ENCODE results near the gene LRP10.
"Not testable (repeated sequence)": the region's sequence is repeated elsewhere in the genome, so short reads cannot be mapped to it uniquely, and the experiment has no call there.

The LRP10 gene

DNA sequence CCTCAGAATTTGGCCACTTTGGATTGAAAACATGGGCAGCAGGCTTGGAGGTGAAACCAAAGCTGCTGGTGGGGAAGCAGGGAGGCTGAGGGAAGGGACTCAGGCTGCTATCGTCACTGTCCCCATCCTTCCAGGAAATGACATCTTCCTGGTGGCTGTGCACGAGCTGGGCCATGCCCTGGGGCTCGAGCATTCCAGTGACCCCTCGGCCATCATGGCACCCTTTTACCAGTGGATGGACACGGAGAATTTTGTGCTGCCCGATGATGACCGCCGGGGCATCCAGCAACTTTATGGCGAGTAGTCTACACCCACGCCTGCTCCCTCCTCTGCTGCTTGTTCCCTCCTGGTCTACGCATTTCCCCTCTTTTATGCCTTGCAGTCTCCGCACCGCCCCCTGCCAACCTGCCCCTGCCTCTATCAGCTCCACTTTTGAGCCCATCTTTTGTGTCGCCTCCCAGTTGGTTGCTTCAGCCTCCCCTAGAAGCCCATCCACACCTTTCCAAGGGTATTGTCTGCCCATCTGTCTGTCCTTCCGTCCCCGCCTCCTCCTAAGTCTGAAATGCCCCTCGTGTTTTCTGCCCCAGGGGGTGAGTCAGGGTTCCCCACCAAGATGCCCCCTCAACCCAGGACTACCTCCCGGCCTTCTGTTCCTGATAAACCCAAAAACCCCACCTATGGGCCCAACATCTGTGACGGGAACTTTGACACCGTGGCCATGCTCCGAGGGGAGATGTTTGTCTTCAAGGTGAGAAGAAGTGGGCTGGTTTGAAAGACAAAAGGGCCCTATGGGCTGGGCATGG, 28.2 kb upstream of the LRP10 start:
- in situ Hi-C loops (cut with MboI; ENCODE audit: low sequenced_read_pairs) = loop anchor here (10.0 kb wide), 1 partner anchor 279 kb away; no protein-coding TSS in a partner anchor

DNA sequence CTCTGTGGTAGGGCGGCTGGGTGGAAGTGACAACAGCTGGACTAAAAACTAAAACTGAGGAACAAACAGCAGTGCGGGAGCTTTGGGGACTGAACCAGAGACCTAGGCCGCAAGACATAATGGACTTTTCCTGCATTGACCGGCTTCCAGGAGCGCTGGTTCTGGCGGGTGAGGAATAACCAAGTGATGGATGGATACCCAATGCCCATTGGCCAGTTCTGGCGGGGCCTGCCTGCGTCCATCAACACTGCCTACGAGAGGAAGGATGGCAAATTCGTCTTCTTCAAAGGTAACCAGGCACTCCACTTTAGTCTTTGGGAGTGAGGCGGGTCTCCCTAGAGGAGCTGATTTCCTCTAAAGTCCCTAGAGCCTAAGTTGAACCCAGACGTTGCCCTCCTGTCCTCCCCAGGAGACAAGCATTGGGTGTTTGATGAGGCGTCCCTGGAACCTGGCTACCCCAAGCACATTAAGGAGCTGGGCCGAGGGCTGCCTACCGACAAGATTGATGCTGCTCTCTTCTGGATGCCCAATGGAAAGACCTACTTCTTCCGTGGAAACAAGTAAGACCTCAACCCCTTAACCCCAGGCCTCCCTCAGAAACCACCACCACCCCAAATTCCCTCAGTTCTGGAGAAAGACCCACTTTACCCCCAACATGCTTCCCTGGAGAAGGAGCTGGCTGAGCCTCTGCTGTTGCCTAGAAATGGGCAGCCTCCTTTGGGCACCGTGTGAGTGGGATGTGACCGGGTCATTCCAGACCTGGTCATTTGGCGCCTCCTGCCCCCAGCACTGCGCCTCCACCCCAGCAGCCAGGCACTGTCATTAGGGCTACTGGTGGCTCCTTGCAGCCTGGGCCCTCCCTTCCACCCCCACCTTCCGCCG, 27.1 kb upstream of the LRP10 start:
- in situ Hi-C loops (cut with MboI; ENCODE audit: low sequenced_read_pairs) = loop anchor here (10.0 kb wide), 1 partner anchor 280 kb away; no protein-coding TSS in a partner anchor

DNA sequence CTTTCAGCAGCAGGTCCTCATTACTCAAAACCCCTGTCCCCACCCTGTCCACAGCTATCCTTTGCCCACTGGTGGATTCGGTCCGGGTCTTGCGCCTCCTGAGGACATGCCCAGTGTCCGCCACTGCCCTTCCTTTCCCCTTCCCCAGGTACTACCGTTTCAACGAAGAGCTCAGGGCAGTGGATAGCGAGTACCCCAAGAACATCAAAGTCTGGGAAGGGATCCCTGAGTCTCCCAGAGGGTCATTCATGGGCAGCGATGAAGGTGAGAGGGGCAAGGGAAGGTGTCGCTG, 26.5 kb upstream of the LRP10 start:
- in situ Hi-C loops (cut with MboI; ENCODE audit: low sequenced_read_pairs) = loop anchor here (10.0 kb wide), 1 partner anchor 280 kb away; no protein-coding TSS in a partner anchor

DNA sequence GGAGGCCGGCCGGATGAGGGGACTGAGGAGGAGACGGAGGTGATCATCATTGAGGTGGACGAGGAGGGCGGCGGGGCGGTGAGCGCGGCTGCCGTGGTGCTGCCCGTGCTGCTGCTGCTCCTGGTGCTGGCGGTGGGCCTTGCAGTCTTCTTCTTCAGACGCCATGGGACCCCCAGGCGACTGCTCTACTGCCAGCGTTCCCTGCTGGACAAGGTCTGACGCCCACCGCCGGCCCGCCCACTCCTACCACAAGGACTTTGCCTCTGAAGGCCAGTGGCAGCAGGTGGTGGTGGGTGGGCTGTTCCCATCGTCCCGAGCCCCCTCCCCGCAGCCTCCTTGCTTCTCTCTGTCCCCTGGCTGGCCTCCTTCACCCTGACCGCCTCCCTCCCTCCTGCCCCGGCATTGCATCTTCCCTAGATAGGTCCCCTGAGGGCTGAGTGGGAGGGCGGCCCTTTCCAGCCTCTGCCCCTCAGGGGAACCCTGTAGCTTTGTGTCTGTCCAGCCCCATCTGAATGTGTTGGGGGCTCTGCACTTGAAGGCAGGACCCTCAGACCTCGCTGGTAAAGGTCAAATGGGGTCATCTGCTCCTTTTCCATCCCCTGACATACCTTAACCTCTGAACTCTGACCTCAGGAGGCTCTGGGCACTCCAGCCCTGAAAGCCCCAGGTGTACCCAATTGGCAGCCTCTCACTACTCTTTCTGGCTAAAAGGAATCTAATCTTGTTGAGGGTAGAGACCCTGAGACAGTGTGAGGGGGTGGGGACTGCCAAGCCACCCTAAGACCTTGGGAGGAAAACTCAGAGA, 25.5 kb upstream of the LRP10 start:
- in situ Hi-C loops (cut with MboI; ENCODE audit: low sequenced_read_pairs) = loop anchor here (10.0 kb wide), 1 partner anchor 281 kb away; no protein-coding TSS in a partner anchor

DNA sequence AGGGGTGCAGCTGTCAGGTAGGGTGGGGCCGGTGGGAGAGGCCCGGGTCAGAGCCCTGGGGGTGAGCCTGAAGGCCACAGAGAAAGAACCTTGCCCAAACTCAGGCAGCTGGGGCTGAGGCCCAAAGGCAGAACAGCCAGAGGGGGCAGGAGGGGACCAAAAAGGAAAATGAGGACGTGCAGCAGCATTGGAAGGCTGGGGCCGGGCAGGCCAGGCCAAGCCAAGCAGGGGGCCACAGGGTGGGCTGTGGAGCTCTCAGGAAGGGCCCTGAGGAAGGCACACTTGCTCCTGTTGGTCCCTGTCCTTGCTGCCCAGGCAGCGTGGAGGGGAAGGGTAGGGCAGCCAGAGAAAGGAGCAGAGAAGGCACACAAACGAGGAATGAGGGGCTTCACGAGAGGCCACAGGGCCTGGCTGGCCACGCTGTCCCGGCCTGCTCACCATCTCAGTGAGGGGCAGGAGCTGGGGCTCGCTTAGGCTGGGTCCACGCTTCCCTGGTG, 24.7 kb upstream of the LRP10 start:
- in situ Hi-C loops (cut with MboI; ENCODE audit: low sequenced_read_pairs) = loop anchor here (10.0 kb wide), 1 partner anchor 282 kb away; no protein-coding TSS in a partner anchor

DNA sequence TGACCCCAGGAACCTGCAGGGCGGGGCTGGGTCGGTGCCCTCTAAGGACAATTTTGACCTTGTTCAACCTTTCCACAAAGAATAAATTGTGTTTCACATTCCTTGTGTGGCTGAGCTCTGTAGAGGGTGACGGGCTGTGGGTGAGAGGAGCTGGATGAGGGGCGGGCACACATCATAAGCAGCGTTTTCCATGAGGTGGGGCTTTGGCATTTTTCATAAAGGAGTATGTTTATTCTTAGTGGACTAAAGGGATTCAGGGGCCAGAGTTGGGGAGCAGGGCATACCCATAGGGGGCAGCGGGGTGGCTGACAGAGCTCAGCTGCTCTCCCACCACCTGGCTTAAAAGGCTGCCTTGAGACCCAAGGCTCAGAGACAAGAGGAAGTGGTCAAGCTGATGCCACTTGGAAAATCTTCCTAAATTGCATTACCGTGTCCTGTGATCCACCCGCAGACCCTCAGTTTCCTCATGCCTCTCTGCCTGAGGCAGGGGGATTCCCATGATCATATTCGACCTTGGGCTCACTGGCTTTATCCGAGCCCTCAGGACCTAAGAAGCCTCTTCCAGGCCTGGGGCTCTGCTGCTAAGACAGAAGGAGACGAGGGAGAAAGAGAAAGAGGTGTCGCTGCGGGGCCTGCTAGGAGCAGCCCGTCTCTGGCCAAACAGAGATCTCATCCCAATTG, 23.7 kb upstream of the LRP10 start:
- in situ Hi-C loops (cut with MboI; ENCODE audit: low sequenced_read_pairs) = loop anchor here (10.0 kb wide), 1 partner anchor 283 kb away; no protein-coding TSS in a partner anchor

DNA sequence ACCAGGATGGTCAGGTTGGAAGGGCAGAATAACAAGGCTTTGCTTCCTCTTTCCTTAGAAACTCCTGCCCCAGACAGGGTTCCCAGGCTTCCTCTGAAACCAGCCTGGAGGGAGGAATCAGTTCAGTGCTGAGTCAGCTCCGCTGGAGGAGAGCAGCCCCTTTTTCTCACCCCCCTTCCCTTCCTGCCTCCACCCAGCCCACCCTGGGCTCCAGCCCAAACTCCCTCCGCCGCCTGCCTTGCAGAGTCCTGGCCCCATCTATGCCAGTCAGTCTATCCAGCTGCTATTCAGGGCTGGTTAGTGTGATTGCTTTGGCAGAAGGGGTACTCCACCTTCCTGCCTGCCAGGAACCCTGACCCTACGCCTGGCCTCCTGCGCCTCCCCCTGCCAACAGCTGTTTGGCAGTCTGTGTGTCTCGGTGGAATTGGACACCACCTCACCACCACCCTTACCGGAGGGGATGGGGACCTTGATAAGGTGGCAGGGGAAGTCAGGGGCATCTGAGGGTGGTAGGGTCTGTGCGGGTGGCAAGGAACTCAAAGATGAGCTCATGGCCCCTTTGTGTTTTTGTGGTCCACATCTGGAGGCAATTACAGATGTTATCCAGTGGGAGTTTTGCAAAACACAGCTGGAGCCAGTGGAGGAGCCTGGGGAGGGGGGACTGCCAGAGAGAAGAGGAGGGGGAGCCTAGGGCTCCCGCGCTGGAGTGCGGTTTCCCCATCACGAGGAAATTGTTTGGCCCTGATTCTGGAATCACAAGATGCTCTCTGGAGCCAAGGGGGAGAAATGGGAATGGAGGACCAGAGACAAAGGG, 23.0 kb upstream of the LRP10 start:
- in situ Hi-C loops (cut with MboI; ENCODE audit: low sequenced_read_pairs) = loop anchor here (10.0 kb wide), 1 partner anchor 284 kb away; no protein-coding TSS in a partner anchor

DNA sequence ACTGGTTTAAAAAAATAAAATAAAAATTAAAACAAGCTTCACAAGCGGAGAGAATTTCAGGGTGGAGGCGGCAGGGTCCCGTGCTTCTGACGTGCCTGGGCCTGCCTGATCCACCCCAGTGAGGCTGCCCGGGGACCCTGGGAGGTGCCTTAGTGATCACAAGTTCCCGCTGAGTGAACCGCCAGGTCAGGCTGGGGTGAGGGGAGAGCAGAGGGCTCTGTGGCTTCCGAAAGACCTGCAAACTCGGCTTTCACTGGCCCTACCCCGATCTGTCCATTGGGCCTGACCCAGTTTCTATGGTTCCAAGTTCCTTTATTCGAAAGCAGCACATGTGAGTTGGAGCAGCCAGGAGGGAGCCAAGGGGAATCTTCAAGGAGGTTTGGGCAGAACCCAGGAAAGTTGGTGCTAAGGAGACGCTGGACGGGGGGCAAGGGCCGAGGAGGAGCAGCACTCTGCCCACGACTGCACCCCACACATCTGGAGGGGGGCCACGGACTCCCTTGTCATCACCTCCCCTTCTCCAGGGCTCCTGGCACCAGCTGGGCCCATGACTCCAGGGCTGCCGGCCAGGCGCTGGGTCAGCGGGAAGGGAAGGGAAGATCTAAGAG, 22.2 kb upstream of the LRP10 start:
- in situ Hi-C loops (cut with MboI; ENCODE audit: low sequenced_read_pairs) = loop anchor here (10.0 kb wide), 1 partner anchor 285 kb away; no protein-coding TSS in a partner anchor

DNA sequence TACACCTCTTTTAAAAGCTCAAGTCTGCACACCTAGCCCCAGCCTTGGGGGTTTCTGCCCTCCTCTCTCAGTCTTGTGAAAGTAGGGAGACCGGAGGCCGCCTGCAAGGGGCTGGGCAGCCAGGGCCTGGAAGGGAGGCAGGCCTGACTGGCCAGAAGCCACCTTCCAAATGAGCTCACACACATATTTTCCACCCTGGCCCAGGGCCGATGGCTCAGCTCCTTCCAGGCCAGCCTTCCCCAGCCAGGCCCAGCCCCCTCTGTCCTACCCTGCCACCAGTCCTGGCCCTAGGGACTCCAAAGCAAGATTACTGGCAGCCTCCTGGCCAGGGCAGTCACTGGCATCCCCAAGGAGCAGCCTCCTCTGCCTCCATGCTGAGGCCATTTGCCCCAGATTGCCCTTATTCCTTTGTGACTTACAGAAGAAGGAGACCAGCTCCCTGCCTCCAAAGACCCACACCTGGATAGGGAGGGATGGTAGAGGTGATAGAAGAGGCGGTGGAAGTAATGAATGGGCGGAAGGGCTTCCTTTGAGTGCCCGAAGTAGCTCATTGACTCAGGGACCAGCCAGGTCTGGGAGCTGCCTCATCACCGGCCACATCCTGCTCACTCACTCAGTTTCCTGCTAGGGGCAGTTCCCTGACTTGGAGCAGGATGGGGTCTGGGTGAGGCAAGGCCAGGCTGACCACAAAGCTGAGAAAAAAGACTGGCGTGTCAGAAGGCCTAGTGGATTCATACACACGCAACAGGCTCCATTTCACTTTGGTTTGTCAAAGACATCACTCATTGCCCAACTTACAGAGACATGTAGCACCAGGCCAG, 20.4 kb upstream of the LRP10 start:
- in situ Hi-C loops (cut with MboI; ENCODE audit: low sequenced_read_pairs) = loop anchor here (10.0 kb wide), 1 partner anchor 76 kb away; no protein-coding TSS in a partner anchor

DNA sequence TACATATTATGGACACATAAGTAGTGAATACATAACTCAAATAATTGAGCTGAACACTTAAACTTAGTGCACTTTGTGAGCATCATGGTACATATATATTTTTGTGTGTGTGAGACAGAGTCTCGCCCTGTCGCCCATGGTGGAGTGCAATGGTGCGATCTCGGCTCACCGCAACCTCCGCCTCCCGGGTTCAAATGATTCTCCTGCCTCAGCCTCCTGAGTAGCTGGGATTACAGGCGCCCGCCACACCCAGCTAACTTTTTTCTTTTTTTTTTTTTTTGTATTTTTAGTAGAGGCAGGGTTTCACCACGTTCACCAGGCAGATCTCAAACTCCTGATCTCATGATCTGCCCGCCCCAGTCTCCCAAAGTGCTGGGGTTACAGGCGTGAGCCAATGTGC, 19.4 kb upstream of the LRP10 start:
- in situ Hi-C loops (cut with MboI; ENCODE audit: low sequenced_read_pairs) = loop anchor here (10.0 kb wide), 1 partner anchor 77 kb away; no protein-coding TSS in a partner anchor

DNA sequence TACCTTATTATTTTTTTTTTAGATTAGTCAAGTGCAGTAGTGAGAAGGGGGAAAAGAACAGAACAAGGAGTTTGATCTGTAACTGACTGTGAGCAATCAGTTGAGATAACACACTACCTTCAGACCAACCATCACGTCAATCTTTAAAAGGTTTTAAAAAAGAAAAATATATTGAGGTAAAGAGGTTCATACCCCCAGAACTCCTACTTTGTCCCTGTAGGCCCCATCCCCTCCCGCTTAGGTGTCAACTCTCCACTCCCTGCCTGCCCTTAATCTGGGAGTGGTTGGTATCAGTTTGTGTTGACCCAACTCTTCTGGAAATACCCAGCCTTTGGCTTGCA, 19.0 kb upstream of the LRP10 start:
- in situ Hi-C loops (cut with MboI; ENCODE audit: low sequenced_read_pairs) = loop anchor here (10.0 kb wide), 1 partner anchor 78 kb away; no protein-coding TSS in a partner anchor

DNA sequence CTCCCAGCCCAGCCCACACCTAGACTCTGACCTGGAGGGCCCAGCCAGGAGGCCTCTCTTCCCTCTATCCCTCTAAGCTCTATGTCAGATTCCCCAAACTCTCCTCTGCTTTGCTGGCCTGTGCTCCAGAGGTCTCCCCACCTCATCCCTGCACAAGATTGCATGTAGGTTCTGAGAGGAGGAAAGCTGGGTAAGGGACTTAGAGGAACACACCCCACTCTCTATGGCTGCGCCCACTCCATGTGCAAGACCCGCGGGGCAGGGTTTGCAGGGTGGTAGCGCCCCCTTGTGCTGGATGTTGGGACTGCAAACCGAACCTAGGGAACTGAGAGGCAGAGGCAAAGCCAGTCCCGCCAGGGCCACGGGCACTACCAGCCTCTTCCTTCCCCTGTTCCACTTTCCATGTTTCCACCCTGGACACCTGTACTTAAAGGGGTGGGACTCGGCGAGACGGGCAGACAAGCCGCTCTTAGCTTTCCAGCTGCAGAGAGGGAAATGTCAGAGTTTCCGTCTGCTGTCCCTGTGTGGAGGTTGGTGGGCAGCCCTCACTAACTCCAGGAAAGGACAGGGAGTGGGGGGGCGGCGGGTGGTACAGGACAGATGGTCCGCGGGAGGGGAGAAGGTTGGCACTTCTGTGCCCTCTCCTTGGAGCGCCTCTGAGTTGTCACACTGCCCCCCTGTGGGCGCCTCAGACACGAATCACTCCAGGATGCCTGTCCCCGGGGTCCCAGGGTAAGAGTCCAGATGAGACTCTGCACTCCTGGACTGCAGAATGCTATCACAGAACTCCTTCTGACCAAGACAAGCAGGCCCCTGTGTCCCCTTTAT, 18.4 kb upstream of the LRP10 start:
- in situ Hi-C loops (cut with MboI; ENCODE audit: low sequenced_read_pairs) = loop anchor here (10.0 kb wide), 1 partner anchor 78 kb away; no protein-coding TSS in a partner anchor

DNA sequence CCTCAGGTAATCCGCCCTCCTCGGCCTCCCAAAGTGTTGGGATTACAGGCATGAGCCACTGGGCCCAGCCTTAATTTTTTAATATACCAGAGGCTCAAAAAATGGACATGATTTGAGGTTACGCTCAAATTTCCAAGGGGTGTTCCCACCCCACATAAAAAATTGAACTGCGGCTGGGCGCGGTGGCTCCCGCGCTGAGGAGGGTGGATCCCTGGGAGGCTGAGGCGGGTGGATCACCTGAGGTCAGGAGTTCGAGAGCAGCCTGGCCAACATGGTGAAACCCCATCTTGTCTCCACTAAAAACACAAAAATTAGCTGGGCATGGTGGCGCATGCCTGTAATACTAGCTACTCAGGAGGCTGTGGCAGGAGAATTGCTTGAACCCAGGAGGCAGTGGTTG, 17.2 kb upstream of the LRP10 start:
- in situ Hi-C loops (cut with MboI; ENCODE audit: low sequenced_read_pairs) = loop anchor here (10.0 kb wide), 1 partner anchor 79 kb away; no protein-coding TSS in a partner anchor

DNA sequence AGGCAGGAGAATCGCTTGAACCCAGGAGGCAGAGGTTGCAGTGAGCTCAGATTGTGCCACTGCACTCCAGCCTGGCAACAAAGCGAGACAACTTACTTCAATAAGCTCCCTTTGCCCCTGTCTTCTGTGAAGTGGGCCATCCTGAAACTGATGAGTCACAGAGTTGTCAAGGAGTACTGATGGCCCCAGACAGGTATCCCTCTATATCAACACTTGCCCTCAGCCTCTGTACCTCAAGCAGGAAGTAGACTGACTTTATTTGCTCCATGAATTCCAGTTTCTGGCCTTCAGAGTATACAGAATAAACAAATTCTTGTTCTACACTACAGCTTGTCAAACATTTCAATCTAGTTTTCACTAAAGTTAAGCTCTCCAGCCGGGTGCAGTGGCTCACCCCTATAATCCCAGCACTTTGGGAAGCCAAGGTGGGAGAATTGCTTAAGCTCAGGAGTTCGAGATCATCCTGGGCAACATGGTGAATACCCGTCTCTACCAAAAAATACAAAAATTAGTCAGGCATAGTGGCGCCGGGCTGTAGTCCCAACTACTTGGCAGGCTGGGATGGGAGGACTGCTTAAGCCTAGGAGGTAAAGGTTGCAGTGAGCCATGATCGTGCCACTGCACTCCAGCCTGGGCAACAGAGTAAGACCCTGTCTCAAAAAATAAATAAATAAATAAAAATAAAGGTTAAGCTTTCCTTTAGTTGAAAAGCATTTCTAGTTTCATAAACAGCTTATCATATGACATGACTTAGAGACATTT, 16.4 kb upstream of the LRP10 start:
- in situ Hi-C loops (cut with MboI; ENCODE audit: low sequenced_read_pairs) = loop anchor here (5.0 to 10.0 kb wide), 2 partner anchors 38 to 80 kb away; partner anchors contain the start of gene SLC7A7

DNA sequence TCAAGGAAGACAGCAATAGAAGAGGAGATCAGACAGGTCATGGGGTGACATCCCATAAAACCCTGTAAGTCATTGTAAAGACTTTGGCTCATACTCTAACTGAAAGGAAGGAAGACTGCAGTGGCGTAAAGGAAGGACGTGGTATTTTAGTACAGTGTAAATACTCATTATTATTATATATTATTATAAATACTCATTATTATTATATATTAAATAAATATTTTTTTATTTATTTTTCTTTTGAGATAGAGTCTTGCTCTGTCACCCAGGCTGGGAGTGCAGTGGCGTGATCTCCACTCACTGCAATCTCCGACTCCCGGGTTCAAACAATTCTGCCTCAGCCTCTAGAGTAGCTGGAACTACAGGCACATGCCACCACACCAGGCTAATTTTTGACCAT, 15.1 kb upstream of the LRP10 start:
- in situ Hi-C loops (cut with MboI; ENCODE audit: low sequenced_read_pairs) = loop anchor here (5.0 to 10.0 kb wide), 2 partner anchors 39 to 82 kb away; partner anchors contain the start of gene SLC7A7

DNA sequence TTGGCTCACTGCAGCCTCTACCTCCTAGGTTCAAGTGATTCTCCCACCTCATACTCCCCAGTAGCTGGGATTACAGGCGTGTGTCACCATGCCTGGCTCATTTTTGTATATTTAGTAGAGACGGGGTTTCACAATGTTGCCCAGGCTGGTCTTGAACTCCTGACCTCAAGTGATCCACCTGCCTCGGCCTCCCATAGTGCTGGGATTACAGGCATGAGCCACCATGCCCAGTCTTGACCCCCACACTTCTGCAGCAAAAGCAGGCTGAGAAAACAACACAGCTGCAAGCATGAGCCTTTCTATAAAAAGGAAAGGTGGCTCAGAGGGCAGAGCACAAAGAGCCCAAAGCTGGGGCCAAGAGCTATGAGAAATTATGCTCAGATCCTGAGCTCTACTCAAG, 11.2 kb upstream of the LRP10 start:
- in situ Hi-C loops (cut with MboI; ENCODE audit: low sequenced_read_pairs) = not testable (repeated sequence)

Measured in HL-60/S4 (cell line).